ENCODE results near the gene D2HGDH. TPM values are rescaled to one million over a fixed set of nuclear protein-coding genes. Genes with fewer than 3 reads are reported as not detected.

Gene D2HGDH
- total and polyA plus RNA-seq, 2 of the 8 experiments (the other 6 are each of a cell fraction or from before 2014, with no cell fraction given), result 3.4 to 8.1 TPM

DNA sequence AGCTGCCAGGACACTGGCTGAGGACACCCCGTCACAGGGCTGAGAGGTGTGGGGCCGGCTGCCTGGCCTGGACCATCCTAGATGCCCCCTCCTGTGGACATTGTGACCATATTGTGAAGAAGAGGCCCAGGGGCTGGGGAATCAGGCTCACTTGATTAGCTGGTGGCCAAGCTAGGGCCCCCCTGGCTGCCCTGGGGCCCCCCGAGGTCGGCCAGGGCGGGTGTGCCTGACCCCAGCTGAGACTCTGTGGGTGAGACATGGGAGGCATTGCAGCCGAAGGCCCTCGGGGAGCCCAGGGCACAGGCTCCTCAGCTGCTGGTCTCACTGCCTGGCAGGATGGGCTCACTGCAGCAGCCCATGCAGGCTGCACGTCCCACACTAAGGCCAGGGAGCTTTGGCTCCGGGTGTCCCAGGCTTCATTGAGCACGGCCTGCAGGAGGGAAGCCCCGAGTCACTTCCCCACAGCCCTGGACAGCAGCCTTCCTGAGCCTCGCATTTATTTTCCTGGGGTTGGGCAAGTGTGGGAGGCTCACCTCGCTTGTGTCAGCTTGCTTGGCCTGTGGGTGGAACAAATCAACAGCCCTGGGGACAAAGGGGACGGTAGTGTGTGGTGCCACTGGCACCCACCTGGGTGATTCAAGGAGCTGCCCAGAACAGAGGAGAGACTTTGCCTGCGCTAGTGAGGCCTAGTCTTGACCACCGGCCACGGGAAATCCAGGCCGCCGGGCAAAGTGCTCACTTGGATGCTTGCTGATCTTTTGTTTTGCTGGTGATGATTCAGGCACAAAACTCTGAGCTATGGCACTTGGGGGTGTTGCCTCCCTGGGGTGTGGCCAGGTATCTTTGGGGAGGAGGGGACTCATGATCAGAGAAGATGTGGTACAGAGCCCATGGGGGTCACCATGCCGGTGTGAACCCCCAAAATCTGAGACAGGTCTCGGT lies 43.5 kb downstream of the D2HGDH start (continued):
- TF ChIP-seq, protein P1, sequence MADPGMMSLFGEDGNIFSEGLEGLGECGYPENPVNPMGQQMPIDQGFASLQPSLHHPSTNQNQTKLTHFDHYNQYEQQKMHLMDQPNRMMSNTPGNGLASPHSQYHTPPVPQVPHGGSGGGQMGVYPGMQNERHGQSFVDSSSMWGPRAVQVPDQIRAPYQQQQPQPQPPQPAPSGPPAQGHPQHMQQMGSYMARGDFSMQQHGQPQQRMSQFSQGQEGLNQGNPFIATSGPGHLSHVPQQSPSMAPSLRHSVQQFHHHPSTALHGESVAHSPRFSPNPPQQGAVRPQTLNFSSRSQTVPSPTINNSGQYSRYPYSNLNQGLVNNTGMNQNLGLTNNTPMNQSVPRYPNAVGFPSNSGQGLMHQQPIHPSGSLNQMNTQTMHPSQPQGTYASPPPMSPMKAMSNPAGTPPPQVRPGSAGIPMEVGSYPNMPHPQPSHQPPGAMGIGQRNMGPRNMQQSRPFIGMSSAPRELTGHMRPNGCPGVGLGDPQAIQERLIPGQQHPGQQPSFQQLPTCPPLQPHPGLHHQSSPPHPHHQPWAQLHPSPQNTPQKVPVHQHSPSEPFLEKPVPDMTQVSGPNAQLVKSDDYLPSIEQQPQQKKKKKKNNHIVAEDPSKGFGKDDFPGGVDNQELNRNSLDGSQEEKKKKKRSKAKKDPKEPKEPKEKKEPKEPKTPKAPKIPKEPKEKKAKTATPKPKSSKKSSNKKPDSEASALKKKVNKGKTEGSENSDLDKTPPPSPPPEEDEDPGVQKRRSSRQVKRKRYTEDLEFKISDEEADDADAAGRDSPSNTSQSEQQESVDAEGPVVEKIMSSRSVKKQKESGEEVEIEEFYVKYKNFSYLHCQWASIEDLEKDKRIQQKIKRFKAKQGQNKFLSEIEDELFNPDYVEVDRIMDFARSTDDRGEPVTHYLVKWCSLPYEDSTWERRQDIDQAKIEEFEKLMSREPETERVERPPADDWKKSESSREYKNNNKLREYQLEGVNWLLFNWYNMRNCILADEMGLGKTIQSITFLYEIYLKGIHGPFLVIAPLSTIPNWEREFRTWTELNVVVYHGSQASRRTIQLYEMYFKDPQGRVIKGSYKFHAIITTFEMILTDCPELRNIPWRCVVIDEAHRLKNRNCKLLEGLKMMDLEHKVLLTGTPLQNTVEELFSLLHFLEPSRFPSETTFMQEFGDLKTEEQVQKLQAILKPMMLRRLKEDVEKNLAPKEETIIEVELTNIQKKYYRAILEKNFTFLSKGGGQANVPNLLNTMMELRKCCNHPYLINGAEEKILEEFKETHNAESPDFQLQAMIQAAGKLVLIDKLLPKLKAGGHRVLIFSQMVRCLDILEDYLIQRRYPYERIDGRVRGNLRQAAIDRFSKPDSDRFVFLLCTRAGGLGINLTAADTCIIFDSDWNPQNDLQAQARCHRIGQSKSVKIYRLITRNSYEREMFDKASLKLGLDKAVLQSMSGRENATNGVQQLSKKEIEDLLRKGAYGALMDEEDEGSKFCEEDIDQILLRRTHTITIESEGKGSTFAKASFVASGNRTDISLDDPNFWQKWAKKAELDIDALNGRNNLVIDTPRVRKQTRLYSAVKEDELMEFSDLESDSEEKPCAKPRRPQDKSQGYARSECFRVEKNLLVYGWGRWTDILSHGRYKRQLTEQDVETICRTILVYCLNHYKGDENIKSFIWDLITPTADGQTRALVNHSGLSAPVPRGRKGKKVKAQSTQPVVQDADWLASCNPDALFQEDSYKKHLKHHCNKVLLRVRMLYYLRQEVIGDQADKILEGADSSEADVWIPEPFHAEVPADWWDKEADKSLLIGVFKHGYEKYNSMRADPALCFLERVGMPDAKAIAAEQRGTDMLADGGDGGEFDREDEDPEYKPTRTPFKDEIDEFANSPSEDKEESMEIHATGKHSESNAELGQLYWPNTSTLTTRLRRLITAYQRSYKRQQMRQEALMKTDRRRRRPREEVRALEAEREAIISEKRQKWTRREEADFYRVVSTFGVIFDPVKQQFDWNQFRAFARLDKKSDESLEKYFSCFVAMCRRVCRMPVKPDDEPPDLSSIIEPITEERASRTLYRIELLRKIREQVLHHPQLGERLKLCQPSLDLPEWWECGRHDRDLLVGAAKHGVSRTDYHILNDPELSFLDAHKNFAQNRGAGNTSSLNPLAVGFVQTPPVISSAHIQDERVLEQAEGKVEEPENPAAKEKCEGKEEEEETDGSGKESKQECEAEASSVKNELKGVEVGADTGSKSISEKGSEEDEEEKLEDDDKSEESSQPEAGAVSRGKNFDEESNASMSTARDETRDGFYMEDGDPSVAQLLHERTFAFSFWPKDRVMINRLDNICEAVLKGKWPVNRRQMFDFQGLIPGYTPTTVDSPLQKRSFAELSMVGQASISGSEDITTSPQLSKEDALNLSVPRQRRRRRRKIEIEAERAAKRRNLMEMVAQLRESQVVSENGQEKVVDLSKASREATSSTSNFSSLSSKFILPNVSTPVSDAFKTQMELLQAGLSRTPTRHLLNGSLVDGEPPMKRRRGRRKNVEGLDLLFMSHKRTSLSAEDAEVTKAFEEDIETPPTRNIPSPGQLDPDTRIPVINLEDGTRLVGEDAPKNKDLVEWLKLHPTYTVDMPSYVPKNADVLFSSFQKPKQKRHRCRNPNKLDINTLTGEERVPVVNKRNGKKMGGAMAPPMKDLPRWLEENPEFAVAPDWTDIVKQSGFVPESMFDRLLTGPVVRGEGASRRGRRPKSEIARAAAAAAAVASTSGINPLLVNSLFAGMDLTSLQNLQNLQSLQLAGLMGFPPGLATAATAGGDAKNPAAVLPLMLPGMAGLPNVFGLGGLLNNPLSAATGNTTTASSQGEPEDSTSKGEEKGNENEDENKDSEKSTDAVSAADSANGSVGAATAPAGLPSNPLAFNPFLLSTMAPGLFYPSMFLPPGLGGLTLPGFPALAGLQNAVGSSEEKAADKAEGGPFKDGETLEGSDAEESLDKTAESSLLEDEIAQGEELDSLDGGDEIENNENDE (IDR thresholded peaks at IDR 0.05; ENCODE audit: insufficient replicate concordance, low read length), result no peak
